ENCODE results near the gene PKMYT1.

Gene PKMYT1

DNA sequence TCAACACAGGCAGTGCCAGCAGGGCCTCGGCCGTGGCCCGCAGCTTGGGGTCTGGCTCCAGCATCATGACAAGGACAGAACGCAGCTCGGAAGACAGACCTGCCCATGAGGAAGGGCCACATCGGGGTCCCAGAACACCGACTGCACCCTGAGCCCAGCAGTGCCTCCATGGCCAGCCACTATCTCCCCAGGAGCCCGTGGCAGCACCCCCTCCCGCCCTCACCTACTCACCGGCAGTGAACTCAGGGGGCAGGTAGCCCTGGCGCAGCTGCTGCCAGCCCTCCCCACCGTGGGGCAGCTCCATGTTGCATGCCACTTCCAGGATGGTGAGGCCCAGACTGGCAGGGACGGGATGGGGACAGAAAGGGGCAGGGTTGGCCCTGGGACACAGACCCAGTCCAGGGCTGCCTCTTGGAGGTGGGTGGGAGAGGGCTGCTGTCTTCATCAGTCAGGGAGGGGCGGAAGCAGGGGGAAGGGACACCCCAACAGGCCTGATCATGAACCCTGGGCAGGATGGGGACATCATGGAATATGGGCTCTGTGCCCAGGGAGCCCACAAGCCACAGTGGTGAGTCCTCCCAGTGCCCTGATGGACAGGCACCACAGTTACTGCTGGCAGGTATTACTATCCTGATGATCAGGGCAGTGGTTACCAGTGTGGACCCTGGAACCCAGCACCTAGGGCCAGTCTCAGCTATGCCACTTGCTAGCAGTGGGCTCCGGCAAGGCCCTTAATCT lies 5.8 kb downstream of the PKMYT1 start:
- no peak for DNase-seq

DNA sequence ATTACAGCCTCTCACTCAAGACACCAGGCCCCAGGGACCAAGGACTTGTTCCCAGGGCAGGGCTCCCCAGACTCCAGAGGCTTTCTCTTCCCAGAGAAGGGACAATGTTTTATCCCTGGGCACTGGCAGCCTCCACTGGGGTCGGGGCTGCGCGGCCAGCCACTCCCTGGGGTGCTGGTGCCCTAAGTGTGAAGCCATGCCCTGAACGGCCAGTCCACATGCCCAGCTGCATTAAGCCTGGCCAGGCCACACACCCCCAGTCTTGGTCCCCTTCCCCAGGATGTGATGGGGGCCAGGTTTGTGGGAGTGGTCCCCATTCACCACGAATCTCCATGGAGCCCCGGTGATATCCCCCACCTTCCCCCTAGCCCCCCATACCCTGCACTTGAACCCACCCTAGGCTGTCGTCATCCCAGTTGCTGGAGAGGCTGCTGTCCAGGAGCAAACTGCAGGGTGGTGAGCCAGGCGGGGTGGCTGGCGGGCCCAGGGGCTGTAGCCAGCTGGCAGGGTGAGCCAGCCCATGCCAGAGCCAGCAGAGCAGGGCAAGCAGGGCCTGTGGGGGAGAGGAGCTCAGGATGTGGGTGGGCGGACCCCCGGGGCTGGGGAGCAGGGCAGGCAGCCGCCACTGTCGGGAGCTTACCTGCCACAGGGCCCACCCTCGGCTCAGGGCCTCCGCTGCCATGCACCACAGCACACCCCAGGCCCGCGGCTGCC lies 6.5 kb downstream of the PKMYT1 start:
- peak in 17 of 58 donors; percentile 13 to 75 (median 32) for DNase-seq

- peak in 43 of 58 donors; percentile 13 to 81 (median 46) for DNase-seq
These were observed 7.2 kb downstream of the PKMYT1 start for GRCh38 chr16:2973093-2973492.

GRCh38 chr16:2971985-2972784 lies 8.1 kb downstream of the PKMYT1 start:
- peak in 4 of 58 donors; percentile 12 to 21 (median 18) for DNase-seq

- no peak for DNase-seq
These were observed 8.9 kb downstream of the PKMYT1 start for GRCh38 chr16:2971134-2971984.

- DNase-seq: no peak
These were observed 9.7 kb downstream of the PKMYT1 start for GRCh38 chr16:2970563-2970962.

GRCh38 chr16:2969545-2970521 lies 10.4 kb downstream of the PKMYT1 start:
- DNase-seq: peak in 46 of 58 donors; percentile 27 to 83 (median 65)

GRCh38 chr16:2968738-2969544 lies 11.3 kb downstream of the PKMYT1 start, which contains the start of gene PAQR4:
PAQR4 (plus strand) TSS chr16:2969348; CDS start chr16:2969675, 327 bp downstream.
- DNase-seq: peak in 57 of 58 donors; percentile 23 to 88 (median 78)

DNA sequence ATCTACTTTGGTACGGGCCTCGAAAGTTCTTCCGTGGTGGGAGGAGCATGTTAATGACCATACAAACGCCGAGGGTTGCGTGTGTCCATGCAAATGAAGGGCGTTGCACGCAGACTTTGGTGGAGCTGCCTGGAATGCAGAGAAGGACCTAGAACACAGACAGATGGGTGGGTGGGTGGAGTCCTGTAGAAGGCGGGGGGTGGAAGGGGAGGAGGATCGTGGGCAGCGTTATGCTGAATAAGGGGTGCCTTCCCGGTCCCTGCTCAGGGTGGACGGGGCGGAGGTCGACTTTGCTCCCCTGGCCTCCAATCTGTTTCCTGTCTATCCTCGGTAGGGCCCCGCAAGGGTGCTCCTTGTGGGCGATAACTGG lies 11.9 kb downstream of the PKMYT1 start:
- no peak for DNase-seq

DNA sequence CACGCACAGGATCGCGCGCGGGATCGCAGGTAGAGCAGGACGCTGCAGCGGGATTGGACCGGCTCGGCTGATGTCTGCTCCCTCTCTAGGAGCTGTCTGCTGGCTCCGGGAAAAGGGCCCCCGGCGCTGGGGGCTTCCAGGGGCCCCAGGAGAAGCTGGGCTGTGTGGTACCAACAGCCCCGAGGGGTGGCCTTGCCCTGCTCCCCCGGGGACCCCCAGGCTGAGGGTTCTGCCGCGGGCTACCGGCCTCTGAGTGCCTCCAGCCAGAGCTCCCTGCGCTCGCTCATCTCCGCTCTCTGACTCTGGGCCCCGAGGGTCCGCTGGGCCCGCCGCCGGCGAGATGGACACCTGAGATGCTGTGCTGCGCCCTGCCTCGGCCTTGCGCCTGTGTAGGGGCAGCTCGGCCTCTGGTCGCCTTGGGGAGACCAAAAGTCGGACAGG lies 12.5 kb downstream of the PKMYT1 start:
- no peak for DNase-seq

- DNase-seq: no peak
These were observed 13.0 kb downstream of the PKMYT1 start for GRCh38 chr16:2967211-2967631.

DNA sequence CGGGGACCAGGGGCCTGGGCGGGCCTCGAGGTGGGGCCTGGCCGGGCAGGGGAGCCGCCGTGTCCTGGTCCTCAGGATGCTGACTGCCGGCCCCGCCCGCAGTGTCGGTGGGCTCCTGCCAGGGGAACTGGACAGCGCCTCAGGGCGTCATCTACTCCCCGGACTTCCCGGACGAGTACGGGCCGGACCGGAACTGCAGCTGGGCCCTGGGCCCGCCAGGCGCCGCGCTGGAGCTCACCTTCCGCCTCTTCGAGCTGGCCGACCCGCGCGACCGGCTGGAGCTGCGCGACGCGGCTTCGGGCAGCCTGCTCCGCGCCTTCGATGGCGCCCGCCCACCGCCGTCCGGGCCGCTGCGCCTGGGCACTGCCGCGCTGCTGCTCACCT lies 13.4 kb downstream of the PKMYT1 start:
- DNase-seq: no peak

GRCh38 chr16:2966043-2966807 lies 14.0 kb downstream of the PKMYT1 start:
- DNase-seq: no peak

- no peak for DNase-seq
These were observed 15.5 kb downstream of the PKMYT1 start for GRCh38 chr16:2964475-2965336.

DNA sequence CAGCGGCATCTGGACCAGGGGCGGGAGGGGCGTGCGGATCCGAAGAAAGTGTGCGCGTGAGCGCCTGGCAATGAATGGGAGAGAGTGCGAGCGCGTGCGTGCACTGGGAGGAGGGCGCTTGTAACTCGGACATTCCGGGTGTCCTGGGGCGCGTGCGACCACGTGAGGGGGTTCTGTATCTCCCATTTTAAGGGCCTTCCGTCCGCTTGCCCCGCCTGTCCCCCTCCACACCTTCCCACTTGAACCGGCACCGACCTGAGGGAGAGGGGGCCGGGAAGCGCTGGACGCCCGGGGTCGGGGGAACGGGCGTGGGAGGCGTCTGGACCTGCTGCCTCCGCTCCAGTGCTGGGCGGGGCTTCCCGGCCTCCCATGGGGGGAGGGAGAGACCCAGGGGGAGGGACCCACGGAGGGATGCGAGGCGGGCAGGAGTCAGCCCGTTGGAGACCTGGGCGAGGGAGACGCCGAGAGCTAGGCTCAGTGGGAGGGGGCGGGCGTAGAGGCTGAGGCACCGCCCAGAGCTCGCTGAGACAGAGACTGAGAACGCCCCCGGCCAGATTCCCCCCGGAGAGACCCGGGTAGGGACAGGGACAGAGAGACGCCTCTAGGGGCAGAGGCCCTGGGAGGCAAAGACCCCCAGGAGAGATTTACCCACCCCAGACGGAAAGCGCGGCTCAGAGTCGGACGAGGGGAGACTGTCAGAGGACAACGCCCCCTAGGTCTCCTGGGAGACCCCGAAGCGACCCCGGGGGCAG lies 16.3 kb downstream of the PKMYT1 start, which contains the start of gene KREMEN2:
Gene KREMEN2 (plus strand): TSS at position 553 of the 752 bp plus-strand sequence. CDS start 246 bp downstream, outside the sequence.
- no peak for DNase-seq
